Heart right ventricle (tissue), 16 donors: ENCODE results near the gene POU2F3. TPM values are rescaled to one million over a fixed set of nuclear protein-coding genes. Genes with fewer than 3 reads are reported as not detected.
A peak's percentile ranks its signal among the peaks of the same experiment; 100 is the strongest.

Source experiments
- ATAC-seq, 8 donors: fragments of 200-7000 bp; cut with Tn5 transposase; one replicate each; pipeline ENCODE4 v1.9.1; 2020; ENCODE audit warnings: mild to moderate bottlenecking in 8 of 8, moderate library complexity in 8 of 8, moderate number of reproducible peaks in 1 of 8
- DNase-seq, 2 donors: peaks; one replicate each; pipeline ENCODE4 v3.0.0-alpha.2; 2020
- H3K27ac ChIP-seq, 10 donors: fragments of 200-600 bp; sonication (generic) in 2 of 10; one replicate each; pipeline versions ENCODE4 v1.5.0 to v1.8.0; 2020 to 2022; ENCODE audit warnings: mild to moderate bottlenecking in 3 of 10
- H3K27me3 ChIP-seq, 7 donors: fragments of 200-600 bp; one replicate each; pipeline ENCODE4 v1.8.0; 2021 to 2022; ENCODE audit warnings: mild to moderate bottlenecking in 2 of 7
- H3K36me3 ChIP-seq, 9 donors: fragments of 200-600 bp; sonication (generic) in 1 of 9; one replicate each; pipeline versions ENCODE4 v1.5.0 to v1.8.0; 2020 to 2022; ENCODE audit warnings: mild to moderate bottlenecking in 2 of 9
- H3K4me1 ChIP-seq, 9 donors: fragments of 200-600 bp; sonication (generic) in 1 of 9; one replicate each; pipeline versions ENCODE4 v1.5.0 to v1.8.0; 2020 to 2022; ENCODE audit warnings: mild to moderate bottlenecking in 4 of 9
- H3K4me3 ChIP-seq, 10 donors: fragments of 200-600 bp; sonication (generic) in 2 of 10; one replicate each; pipeline versions ENCODE4 v1.5.0 to v1.8.0; 2020 to 2022; ENCODE audit warnings: mild to moderate bottlenecking in 7 of 10, moderate library complexity in 2 of 10
- H3K9me3 ChIP-seq, 11 donors: fragments of 200-600 bp in 10 of 11; sonication (generic) in 2 of 11; one replicate each; pipeline versions ENCODE4 v1.5.0 to v1.8.0; 2013 to 2022; ENCODE audit warnings: mild to moderate bottlenecking in 2 of 11, control low read depth in 1 of 11, moderate library complexity in 1 of 11
- CTCF ChIP-seq, 9 donors: fragments of 200-600 bp; sonication (generic) in 2 of 9; IDR thresholded peaks; one replicate each; pipeline versions ENCODE4 v1.5.0 to v1.8.0; 2021 to 2022; ENCODE audit warnings: antibody characterized with exemption in 9 of 9, mild to moderate bottlenecking in 5 of 9, moderate library complexity in 1 of 9
- WGBS, 2 donors: extraction: QIAGEN DNeasy Blood & Tissue Kit; methylation state at CpG; one replicate each; pipeline ENCODE4 v1.1.7; 2013; ENCODE audit warnings: inconsistent platforms in 1 of 2; 5-methylcytosine and 5-hydroxymethylcytosine counted together
- intact Hi-C, 10 donors: fragments of 100-400 bp; cut with DNase I; formaldehyde crosslinking; loops; one replicate each; pipeline versions ENCODE4 v1.11.1 to v1.14.2; 2022
- polyA plus RNA-seq, 2 donors: library from polyadenylated mRNA; stranded (reverse); fragments of 200-250 nt; gene quantifications; one replicate each; pipeline ENCODE4 v1.2.3, GENCODE V29; 2013
- total RNA-seq, 10 donors: library from RNA; stranded (reverse); fragmentation: NEBNext Ultra II Directional in 3 of 10; extraction: Animal tissue kit (Norgen Biotek cat#: 25700) in 3 of 10; gene quantifications; one replicate each; pipeline versions ENCODE4 v1.2.1 to v1.2.4, GENCODE V29; 2021 to 2023
- donor health status: Arrhythmogenic right ventricular cardiomyopathy.
- donor health status: ischemic (EF 13 %, LVEDD 7.1; RV severe dilation, severe dysfunction).
- donor health status: healthy with polysubstance abuse.
- donor health status: DM: no; HTN: yes; CAD: no.
- donor health status: DM: no; HTN: no; CAD: no.
- donor health status: ischemic (EF 25% LVEDD 6.9; RV normal size, moderate dysfunction).
- donor health status: ischemic (EF 25% LVEDD 5.7; RV mildly dilated, moderate dysfunction).
- donor health status: healthy.
- donor health status: DM: yes; HTN: yes; CAD: no.
- donor health status: Ischemic cardiomyopathy.
- donor health status: ischemic (EF 35%, LVEDD 5.7; RV mildly dilated, moderate dysfunction).
- donor health status: nonischemic (EF 11% LVEDD 7.7; RV severe dilation, severe dysfunction).
- donor health status: DM: yes; HTN: yes; CAD: no.
- donor health status: PGD.
- donor health status: ischemic (EF 29% LVEDD 5.4; RV normal size, mild dysfunction).
- donor health status: nonischemic (EF 23%, LVEDD 6.1; RV moderate dilation, normal function).

POU2F3 gene
- total and polyA plus RNA-seq, 12 donors, result 0.03 to 0.15 TPM; not detected in 10

GRCh38 chr11:120342226-120342625 lies 102.3 kb downstream of the POU2F3 start:
- WGBS, 2 donors, result 21 to 23% methylated on average over 3 of the region's 3 CpGs
- H3K27me3 ChIP-seq, result peaks cover 0 to 90% (median 0%) of the 10 kb centered on the region in 7 donors
- no peak for TF ChIP-seq CTCF (IDR thresholded peaks at IDR 0.05)
- peaks cover 7 to 93% (median 76%) of the 10 kb centered on the region in 9 donors for H3K4me1 ChIP-seq
- intact Hi-C loops, result loop anchor here in 2 of 10 donors (5.0 to 10.0 kb wide), 2 partner anchors 35 to 83 kb away; no protein-coding TSS in a partner anchor
- no peak for DNase-seq
- ATAC-seq, result no peak
- no peaks in the 10 kb centered on the region for H3K36me3 ChIP-seq
- H3K4me3 ChIP-seq, result peak overlapping the region in 2 of 10 donors; percentile 2 to 19
- peak overlapping the region in 9 of 10 donors; percentile 2 to 100 (median 43) for H3K27ac ChIP-seq
- no peaks in the 10 kb centered on the region for H3K9me3 ChIP-seq

GRCh38 chr11:120342678-120343077 lies 102.7 kb downstream of the POU2F3 start:
- peak overlapping the region in 2 of 10 donors; percentile 2 to 19 for H3K4me3 ChIP-seq
- H3K9me3 ChIP-seq, result no peaks in the 10 kb centered on the region
- no peak for ATAC-seq
- TF ChIP-seq CTCF (IDR thresholded peaks at IDR 0.05), result no peak
- H3K36me3 ChIP-seq, result no peaks in the 10 kb centered on the region
- intact Hi-C loops, result loop anchor here in 2 of 10 donors (5.0 to 10.0 kb wide), 2 partner anchors 35 to 82 kb away; no protein-coding TSS in a partner anchor
- H3K27ac ChIP-seq, result peak overlapping the region in 7 of 10 donors; percentile 15 to 100 (median 99)
- 56 to 57% methylated on average over 3 of the region's 3 CpGs for WGBS, 2 donors
- peaks cover 8 to 97% (median 80%) of the 10 kb centered on the region in 9 donors for H3K4me1 ChIP-seq
- peaks cover 0 to 90% (median 0%) of the 10 kb centered on the region in 7 donors for H3K27me3 ChIP-seq
- no peak for DNase-seq

GRCh38 chr11:120343429-120343828 lies 103.5 kb downstream of the POU2F3 start:
- intact Hi-C loops, result loop anchor here in 2 of 10 donors (5.0 to 10.0 kb wide), 2 partner anchors 34 to 81 kb away; no protein-coding TSS in a partner anchor
- peak in 5 of 8 donors; percentile 28 to 57 (median 36) for ATAC-seq
- DNase-seq, result peak in 1 of 2 donors; percentile 32
- Histone ChIP-seq H3K27ac (peak overlapping the region in 3 of 10 donors; percentile 2 to 100 (median 99)), H3K4me3 (no peak overlapping the region), H3K9me3 (no peaks in the 10 kb centered on the region), H3K4me1 (peaks cover 9 to 98% (median 80%) of the 10 kb centered on the region in 9 donors), H3K27me3 (peaks cover 0 to 90% (median 0%) of the 10 kb centered on the region in 7 donors), H3K36me3 (no peaks in the 10 kb centered on the region)
- 61 to 63% methylated on average over 2 of the region's 2 CpGs for WGBS, 2 donors
- TF ChIP-seq CTCF (IDR thresholded peaks at IDR 0.05), result no peak

GRCh38 chr11:120344302-120345004 lies 104.5 kb downstream of the POU2F3 start:
- H3K27ac ChIP-seq, result peak overlapping the region in 3 of 10 donors; percentile 6 to 38 (median 16)
- no peaks in the 10 kb centered on the region for H3K36me3 ChIP-seq
- DNase-seq (no peak), ATAC-seq (peak in 1 of 8 donors; percentile 26)
- no peaks in the 10 kb centered on the region for H3K9me3 ChIP-seq
- intact Hi-C loops, result loop anchor here in 2 of 10 donors (5.0 to 10.0 kb wide), 2 partner anchors 33 to 80 kb away; no protein-coding TSS in a partner anchor
- peaks cover 0 to 90% (median 0%) of the 10 kb centered on the region in 7 donors for H3K27me3 ChIP-seq
- H3K4me3 ChIP-seq, result no peak overlapping the region
- TF ChIP-seq CTCF (IDR thresholded peaks at IDR 0.05), result no peak
- WGBS, 2 donors, result 48 to 64% methylated on average over 1 of the region's 1 CpG
- peaks cover 13 to 98% (median 80%) of the 10 kb centered on the region in 9 donors for H3K4me1 ChIP-seq
